SU-DHL-6 (cell line): Measurements from ENCODE around the gene ASTN1.

ENCODE experiments used
- H2AFZ ChIP-seq: fragments of 200-600 bp; sonication (generic); 2 replicates; pipeline ENCODE4 v1.6.1; 2014; ENCODE audit warnings: low read depth, mild to moderate bottlenecking, moderate library complexity, mixed read lengths, antibody characterized with exemption, low read length; ENCODE audit not compliant: severe bottlenecking
- H3F3A ChIP-seq: fragments of 200-600 bp; shearing (Covaris generic); 2 replicates; pipeline ENCODE4 v1.6.0; 2016; ENCODE audit warnings: antibody characterized with exemption, mild to moderate bottlenecking; ENCODE audit not compliant: insufficient read depth
- H3K27ac ChIP-seq: fragments of 200-600 bp; sonication (generic); 2 replicates; pipeline ENCODE4 v1.5.1; 2016; ENCODE audit warnings: low read depth, mild to moderate bottlenecking, low read length, moderate library complexity, mixed read lengths
- H3K27me3 ChIP-seq: fragments of 200-600 bp; sonication (generic), shearing (Covaris generic); 2 replicates; pipeline ENCODE4 v1.6.0; 2014; ENCODE audit warnings: mild to moderate bottlenecking, low read length
- H3K36me3 ChIP-seq: fragments of 200-600 bp; sonication (generic); 2 replicates; pipeline ENCODE4 v1.6.1; 2014; ENCODE audit warnings: mild to moderate bottlenecking, low read length, mixed read lengths
- H3K4me2 ChIP-seq: fragments of 300-600, 200-600 bp; shearing (Covaris generic), sonication (generic); 2 replicates; pipeline ENCODE4 v1.6.0; 2014; ENCODE audit warnings: low read length, low read depth, mild to moderate bottlenecking; ENCODE audit not compliant: poor library complexity, severe bottlenecking
- H3K4me3 ChIP-seq: fragments of 200-600 bp; sonication (generic); 2 replicates; pipeline ENCODE4 v1.5.1; 2014; ENCODE audit warnings: antibody characterized with exemption, low read length, mild to moderate bottlenecking, mixed read lengths; ENCODE audit not compliant: insufficient read depth, poor library complexity, severe bottlenecking
- H3K79me2 ChIP-seq: fragments of 200-600 bp; sonication (generic); 2 replicates; pipeline ENCODE4 v1.6.1; 2014; ENCODE audit warnings: mild to moderate bottlenecking, low read length, moderate library complexity; ENCODE audit not compliant: insufficient read depth
- H3K9ac ChIP-seq: fragments of 200-600 bp; sonication (generic); 2 replicates; pipeline ENCODE4 v1.7.0; 2014; ENCODE audit warnings: mild to moderate bottlenecking, low read length
- H3K9me2 ChIP-seq: fragments of 200-600 bp; sonication (generic); replicated peaks from 2 replicates; pipeline ENCODE4 v1.6.1; 2014; ENCODE audit warnings: low read length; ENCODE audit not compliant: insufficient read depth
- H3K9me3 ChIP-seq: fragments of 200-600 bp; sonication (generic); 2 replicates; pipeline ENCODE4 v1.6.1; 2014; ENCODE audit warnings: low read length, mixed read lengths; ENCODE audit not compliant: insufficient read depth
- H4K20me1 ChIP-seq: fragments of 200-600 bp; sonication (generic); 2 replicates; pipeline ENCODE4 v1.6.1; 2014; ENCODE audit warnings: low read depth, mild to moderate bottlenecking, antibody characterized with exemption, low read length, moderate library complexity, mixed read lengths
- CTCF ChIP-seq: fragments of 200-600 bp; sonication (generic); IDR thresholded peaks from one replicate; pipeline ENCODE4 v1.5.1; 2017; ENCODE audit warnings: antibody characterized with exemption, mild to moderate bottlenecking, low read length, moderate library complexity; ENCODE audit not compliant: insufficient read depth, poor library complexity, severe bottlenecking
- EZH2phosphoT487 ChIP-seq: fragments of 200-600 bp; sonication (generic), shearing (Covaris generic); conservative IDR thresholded peaks from 2 replicates; pipeline ENCODE4 v1.6.1; 2018; ENCODE audit warnings: mild to moderate bottlenecking, antibody characterized with exemption, low read length, moderate library complexity, mixed read lengths

Gene ASTN1

GRCh38 chr1:176926330-176927086 lies 238.0 kb downstream of the ASTN1 start:
- no peaks in the 10 kb centered on the region for H3K9me3 ChIP-seq
- no peak for TF ChIP-seq CTCF
- no peak for TF ChIP-seq EZH2phosphoT487

GRCh38 chr1:176925223-176925622 lies 239.3 kb downstream of the ASTN1 start:
- no peaks in the 10 kb centered on the region for H3F3A ChIP-seq
- no peaks in the 10 kb centered on the region for H3K27me3 ChIP-seq
- no peak overlapping the region for H3K4me3 ChIP-seq
- no peaks in the 10 kb centered on the region for H3K9me3 ChIP-seq
- no peak overlapping the region for H2AFZ ChIP-seq
- TF ChIP-seq CTCF (no peak), EZH2phosphoT487 (no peak)
- no peaks in the 10 kb centered on the region for H3K36me3 ChIP-seq
- H3K9ac ChIP-seq: no peak overlapping the region
- H3K4me2 ChIP-seq: no peak overlapping the region
- no peak overlapping the region for H3K27ac ChIP-seq
- H3K9me2 ChIP-seq: no peaks in the 10 kb centered on the region
- H4K20me1 ChIP-seq: no peaks in the 10 kb centered on the region
- H3K79me2 ChIP-seq: no peaks in the 10 kb centered on the region

More at GRCh38 chr1:176926330-176927086, 238.0 kb downstream of the ASTN1 start:
- H3K36me3 ChIP-seq: no peaks in the 10 kb centered on the region
- no peak overlapping the region for H3K27ac ChIP-seq
- H2AFZ ChIP-seq: no peak overlapping the region
- H3K27me3 ChIP-seq: no peaks in the 10 kb centered on the region
- H3K4me3 ChIP-seq: no peak overlapping the region
- H3F3A ChIP-seq: no peaks in the 10 kb centered on the region
- H3K79me2 ChIP-seq: no peaks in the 10 kb centered on the region
- no peak overlapping the region for H3K9ac ChIP-seq
- H4K20me1 ChIP-seq: no peaks in the 10 kb centered on the region
- no peak overlapping the region for H3K4me2 ChIP-seq
- H3K9me2 ChIP-seq: no peaks in the 10 kb centered on the region

DNA sequence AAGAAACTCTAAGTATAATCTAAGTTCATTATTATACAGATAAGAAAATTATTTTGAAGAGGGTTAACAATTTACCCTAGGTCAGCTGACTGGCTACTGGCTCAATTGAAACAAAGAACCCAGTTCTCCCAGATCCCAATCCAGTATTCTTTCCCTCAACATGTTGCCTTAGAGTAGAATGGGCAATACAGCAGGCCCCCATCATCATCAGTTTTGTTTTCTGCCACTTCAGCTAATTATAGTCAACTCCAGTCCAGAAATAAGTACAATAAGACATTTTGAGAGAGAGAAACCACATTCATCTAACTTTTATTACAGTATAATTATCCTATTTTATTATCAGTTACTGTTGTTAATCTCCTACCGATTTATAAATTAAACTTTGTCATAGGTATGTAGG lies 241.2 kb downstream of the ASTN1 start:
- H3F3A ChIP-seq: no peaks in the 10 kb centered on the region
- H3K4me2 ChIP-seq: no peak overlapping the region
- H2AFZ ChIP-seq: no peak overlapping the region
- no peaks in the 10 kb centered on the region for H3K9me2 ChIP-seq
- H3K4me3 ChIP-seq: no peak overlapping the region
- H3K79me2 ChIP-seq: no peaks in the 10 kb centered on the region
- H3K36me3 ChIP-seq: no peaks in the 10 kb centered on the region
- no peaks in the 10 kb centered on the region for H3K27me3 ChIP-seq
- no peak overlapping the region for H3K27ac ChIP-seq
- no peak overlapping the region for H3K9ac ChIP-seq
- TF ChIP-seq CTCF (no peak), EZH2phosphoT487 (no peak)
- H4K20me1 ChIP-seq: no peaks in the 10 kb centered on the region
- no peaks in the 10 kb centered on the region for H3K9me3 ChIP-seq
